ENCODE results near the gene RPS6KA2.
A peak's percentile ranks its signal among the peaks of the same experiment; 100 is the strongest.
"Not testable (repeated sequence)": the region's sequence is repeated elsewhere in the genome, so short reads cannot be mapped to it uniquely, and the experiment has no call there.

Gene RPS6KA2

GRCh38 chr6:166540631-166541331, 86.3 kb downstream of the RPS6KA2 start:
- FAIRE-seq (peak; percentile 89), DNase-seq (ENCODE audit: extremely low spot score, insufficient read length, low read depth) (peak; percentile 65)

DNA sequence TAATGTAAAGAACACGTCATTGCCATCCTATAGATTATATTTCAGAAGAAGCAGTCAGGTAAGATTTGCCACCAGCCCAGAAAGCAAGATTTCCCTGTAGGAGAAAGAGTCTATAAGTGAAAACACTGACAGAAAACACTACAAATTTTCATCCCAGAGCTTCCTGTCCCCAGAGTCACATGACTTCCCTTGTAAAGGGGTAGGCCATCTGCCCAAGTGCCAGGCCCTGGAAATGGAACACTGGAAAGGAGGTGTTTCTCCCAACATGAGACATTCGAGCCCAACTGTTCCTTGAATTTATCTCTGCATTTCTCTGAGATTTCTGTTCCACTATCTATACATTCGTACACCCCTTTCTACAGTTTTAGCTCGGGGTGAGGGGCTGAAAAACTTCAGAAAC, 87.5 kb downstream of the RPS6KA2 start:
- FAIRE-seq: no peak

GRCh38 chr6:166539011-166539385, 88.1 kb downstream of the RPS6KA2 start:
- not testable (repeated sequence) for DNase-seq (ENCODE audit: extremely low spot score, insufficient read length, low read depth); FAIRE-seq

More for the DNA sequence above, 87.5 kb downstream of the RPS6KA2 start:
- no peak for DNase-seq (ENCODE audit: extremely low spot score, insufficient read length, low read depth)

DNA sequence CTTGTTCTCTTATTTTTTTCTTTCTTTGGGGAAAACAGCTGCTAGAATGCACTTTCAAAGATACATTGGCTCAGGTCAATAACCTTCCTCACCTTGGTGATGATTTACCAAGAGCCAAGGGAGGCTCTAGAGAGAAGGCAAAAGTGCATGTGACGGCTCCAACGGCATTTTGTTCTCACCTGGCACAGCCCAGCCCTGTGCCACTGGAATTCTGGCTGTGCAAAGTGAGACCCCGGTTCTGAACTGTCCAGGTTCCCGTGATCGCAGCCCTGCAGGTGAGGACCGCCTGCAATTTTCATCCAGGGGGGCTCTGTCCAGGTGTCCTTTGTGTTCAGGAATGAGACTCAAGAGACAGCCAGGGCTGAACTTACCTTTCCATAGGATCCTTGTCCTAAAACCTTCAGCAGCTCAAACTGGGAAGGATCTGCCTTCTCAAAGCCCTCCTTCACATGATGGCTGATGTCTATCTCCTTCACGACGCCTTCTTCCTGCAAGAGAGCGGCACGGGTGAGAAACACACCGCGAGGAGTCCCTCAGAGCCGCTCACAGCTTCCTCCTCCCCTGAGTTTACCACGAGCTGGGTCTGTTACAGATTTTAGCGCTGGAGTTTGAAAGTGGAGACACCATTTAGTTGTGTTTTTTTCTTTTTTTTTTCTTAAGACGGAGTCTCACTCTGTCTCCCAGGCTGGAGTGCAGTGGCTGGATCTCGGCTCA, 88.6 kb downstream of the RPS6KA2 start:
- DNase-seq (ENCODE audit: extremely low spot score, insufficient read length, low read depth): no peak
- no peak for FAIRE-seq

DNA sequence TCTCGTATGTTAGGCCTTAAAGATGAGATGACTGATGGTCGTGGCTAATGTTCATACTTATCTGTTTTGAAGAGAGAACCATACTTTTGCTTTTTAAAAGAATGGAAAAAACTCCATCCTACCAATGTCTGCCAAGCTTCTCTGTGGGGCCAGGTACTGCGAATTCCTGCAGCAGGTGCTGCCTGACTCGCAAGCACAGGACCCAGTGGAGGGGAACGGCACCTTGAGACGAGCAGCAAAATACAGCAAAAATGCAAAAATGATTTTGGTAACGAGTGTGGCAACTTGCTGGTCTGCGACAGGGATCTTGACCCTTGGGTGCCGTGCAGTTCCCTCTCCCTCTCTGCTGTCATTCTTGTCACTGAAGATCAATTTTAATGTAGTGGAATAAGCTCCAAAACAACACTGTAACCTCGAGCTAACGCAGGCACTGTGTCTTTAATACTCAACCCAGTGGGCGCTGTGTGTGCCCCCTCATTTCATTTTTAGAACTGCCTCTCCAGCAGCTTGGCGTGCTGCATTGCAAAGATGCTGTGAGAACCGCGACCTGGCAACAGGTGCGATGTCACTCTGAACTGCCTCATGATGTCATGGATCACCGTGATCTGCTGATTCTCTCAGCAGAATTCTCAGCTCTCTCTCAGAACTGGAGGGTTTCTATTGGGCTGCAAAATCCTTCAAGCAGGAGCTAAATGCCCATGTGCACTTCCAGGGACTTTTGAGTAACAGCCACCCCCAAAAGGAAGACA, 92.2 kb downstream of the RPS6KA2 start:
- no peak for FAIRE-seq
- no peak for DNase-seq (ENCODE audit: extremely low spot score, insufficient read length, low read depth)

GRCh38 chr6:166533205-166533824, 93.7 kb downstream of the RPS6KA2 start:
- no peak for FAIRE-seq
- DNase-seq (ENCODE audit: extremely low spot score, insufficient read length, low read depth): no peak

DNA sequence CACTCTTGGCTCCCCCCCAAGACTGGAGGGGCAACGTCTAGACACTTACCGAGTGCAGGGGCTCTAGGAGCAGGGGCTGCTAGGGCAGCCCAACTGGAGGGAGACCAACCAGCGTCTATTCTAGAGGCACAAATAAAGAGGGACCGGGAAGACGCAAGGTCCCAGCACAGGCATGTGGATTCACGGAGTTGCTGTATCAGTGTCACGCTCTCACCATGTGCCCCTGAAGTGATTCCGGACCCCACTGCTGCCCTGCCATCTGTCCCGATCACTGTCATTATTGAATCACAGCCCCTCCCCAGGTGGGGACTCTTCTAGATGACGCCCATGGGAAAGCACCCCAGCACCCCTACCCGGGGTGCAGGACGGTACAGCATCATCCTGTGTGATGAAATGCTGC, 94.7 kb downstream of the RPS6KA2 start:
- FAIRE-seq (no peak), DNase-seq (ENCODE audit: extremely low spot score, insufficient read length, low read depth) (no peak)

- DNase-seq (ENCODE audit: extremely low spot score, insufficient read length, low read depth) (no peak), FAIRE-seq (no peak)
Observed at GRCh38 chr6:166530211-166531095, 96.6 kb downstream of the RPS6KA2 start.

- DNase-seq (ENCODE audit: extremely low spot score, insufficient read length, low read depth) (no peak), FAIRE-seq (no peak)
Observed at GRCh38 chr6:166529586-166529985, 97.5 kb downstream of the RPS6KA2 start.

GRCh38 chr6:166529058-166529457, 98.0 kb downstream of the RPS6KA2 start:
- not testable (repeated sequence) for DNase-seq (ENCODE audit: extremely low spot score, insufficient read length, low read depth); FAIRE-seq

DNA sequence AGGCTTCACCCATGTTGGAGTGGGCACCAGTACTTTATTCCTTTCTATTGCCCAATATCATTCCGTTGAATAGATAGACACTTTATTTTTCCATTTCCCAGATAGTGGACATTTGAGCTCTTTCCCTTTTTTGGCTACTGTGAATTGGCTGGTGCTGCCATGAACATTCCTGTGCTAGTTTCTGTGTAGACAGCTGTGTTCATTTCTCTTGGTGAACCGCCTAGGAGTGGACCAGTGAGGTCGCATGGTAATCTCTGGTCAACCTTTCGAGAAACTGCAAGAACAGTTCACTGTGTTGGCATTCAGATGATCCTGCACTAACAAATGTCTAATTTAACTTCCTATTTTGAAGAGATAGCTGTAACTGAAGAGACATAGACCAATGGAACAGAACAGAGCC, 99.2 kb downstream of the RPS6KA2 start:
- DNase-seq (ENCODE audit: extremely low spot score, insufficient read length, low read depth) (no peak), FAIRE-seq (no peak)

DNA sequence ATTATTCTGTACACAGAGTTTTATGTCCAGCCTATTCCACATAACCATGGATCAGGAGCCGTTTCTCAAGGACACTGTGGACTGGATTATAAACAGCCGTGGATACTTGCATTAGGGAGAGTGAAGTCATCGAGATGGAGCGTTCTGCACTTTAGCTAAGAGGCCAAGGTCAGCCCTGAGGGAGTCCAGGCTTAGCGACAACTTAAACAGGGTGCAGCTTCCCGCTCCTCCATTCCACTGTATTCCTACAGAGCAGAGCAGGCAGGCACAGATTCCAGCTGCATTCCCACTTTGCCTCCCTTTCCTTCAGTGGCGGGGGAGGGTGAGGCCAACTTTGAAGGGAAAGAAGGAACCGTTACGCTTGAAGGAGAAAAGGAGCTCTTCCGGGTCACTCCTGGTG, 100.1 kb downstream of the RPS6KA2 start:
- no peak for FAIRE-seq
- DNase-seq (ENCODE audit: extremely low spot score, insufficient read length, low read depth): no peak

- FAIRE-seq (no peak), DNase-seq (ENCODE audit: extremely low spot score, insufficient read length, low read depth) (no peak)
Observed at GRCh38 chr6:166525567-166525966, 101.5 kb downstream of the RPS6KA2 start.

GRCh38 chr6:166523782-166524559, 103.1 kb downstream of the RPS6KA2 start:
- no peak for FAIRE-seq
- DNase-seq (ENCODE audit: extremely low spot score, insufficient read length, low read depth): no peak

DNA sequence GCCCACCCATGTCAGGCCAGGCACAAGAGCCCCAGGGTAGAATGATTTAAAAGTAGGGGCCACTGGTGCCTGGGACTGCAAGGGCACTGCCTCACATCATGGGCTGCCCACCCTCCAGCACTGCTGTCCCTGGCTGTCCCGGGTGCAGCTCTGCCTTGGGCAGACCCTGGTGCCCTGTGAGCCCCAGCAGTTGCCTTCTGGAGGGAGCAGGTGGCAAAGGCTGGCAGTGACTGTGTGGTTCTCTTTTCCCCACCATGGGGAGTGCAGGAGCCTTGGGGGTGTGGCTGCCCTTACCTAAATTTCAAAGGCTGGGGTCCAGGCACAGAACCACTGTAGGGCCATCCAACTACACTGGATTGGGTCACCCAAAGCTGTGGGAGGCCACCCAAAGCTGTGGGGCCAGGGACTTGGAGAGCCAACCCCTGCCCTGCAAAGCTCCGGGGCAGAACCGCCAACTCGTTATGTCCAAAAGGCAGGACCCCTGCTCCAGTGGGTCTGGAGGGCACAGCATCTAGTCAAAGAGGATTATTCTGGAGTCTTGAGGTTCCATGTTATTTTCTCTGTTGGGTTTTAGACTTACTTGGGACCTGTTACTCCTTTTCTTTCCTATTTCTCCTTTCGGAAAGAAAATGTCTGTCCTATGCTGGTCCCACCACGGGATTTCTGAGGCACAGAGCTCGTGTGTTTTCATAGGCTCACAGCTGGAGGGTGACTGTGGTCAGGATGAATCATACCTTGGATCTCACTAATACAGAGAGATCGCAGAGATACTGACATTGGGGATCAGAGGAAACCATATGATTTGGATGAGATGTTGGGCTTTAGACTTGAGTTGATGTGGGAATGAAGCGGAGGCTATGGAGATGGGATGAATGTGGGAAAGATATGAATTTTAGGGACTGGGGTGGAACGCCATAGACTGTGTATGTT, 105.9 kb downstream of the RPS6KA2 start:
- DNase-seq (ENCODE audit: extremely low spot score, insufficient read length, low read depth): no peak
- FAIRE-seq: no peak

GRCh38 chr6:166516251-166516884, 110.7 kb downstream of the RPS6KA2 start:
- DNase-seq (ENCODE audit: extremely low spot score, insufficient read length, low read depth): no peak
- no peak for FAIRE-seq

DNA sequence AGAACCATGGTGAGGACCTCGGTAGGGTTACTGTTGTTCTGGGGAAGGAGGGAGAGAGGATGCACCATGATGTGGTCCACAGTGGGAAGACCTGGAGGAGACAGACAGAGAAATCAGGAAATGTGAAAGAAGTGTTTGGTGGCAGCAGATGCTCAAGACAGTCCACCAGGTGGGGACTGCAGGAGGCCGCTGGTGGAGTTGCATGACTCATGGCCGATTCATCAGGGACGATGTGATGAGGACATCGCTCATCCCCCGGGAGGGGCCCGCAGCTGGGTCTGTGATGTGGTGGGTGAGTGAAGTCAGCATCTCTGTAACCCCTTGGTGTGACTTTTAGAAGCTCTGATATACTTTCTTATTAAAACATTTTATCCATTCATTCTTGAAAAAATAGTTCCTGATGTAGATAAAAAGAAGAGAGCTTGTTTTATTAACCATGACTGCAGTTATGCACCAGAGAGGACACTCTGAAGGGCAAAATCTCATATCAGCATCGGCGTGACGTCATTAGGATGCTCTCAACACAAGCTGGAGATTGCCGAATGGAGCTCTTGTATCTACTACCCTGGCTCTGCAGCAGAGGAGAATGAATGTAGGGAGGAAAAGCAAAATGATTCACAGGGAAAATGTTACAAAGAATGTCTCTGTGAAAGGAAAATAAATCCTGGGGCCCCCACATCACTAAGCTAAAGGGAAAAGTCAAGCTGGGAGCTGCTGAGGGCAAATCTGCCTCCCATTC, 111.8 kb downstream of the RPS6KA2 start:
- no peak for DNase-seq (ENCODE audit: extremely low spot score, insufficient read length, low read depth)
- FAIRE-seq: no peak
